ENCODE data around the gene AGAP1. TPM values are rescaled to one million over a fixed set of nuclear protein-coding genes. Genes with fewer than 3 reads are reported as not detected.
A peak's percentile ranks its signal among the peaks of the same experiment; 100 is the strongest.

The AGAP1 gene
- total RNA-seq, 1 donor from 2014 or later, result 39.0 TPM

DNA sequence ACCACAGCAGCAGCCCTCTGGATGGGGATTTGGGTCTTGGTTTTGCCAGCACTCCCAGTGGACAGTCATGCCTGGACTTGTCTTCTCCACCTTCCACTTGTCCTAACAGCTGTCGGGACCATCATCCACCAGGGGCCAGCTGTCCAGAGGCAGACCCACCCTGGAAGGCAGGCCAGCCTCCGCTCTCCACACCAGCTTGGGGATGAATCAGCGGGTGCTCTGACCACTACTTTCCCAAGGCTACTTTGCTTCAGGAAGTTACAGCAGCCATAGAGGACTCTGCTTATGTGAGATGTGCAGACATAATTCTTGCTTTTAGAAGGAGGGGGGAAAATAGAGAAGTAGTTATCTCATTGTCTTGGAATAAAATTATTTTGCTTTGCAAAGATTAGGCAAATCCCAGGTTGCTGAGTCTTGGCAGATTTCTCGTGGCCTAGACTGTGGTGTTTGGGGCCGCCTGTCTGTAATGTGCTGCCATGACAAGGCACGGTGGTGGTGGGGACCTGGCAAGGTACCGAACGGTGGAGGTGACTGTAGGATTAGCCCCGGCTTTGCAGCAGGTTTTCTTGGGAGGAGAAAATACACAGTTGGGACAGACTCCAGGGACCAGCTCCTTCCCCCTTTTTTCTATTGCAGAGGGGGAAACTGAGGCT is 148.7 kb downstream of the AGAP1 start:
- Mint-ChIP-seq H3K9me3 (ENCODE audit: low read depth) (no peaks in the 10 kb centered on the region), H3K36me3 (ENCODE audit: low read depth) (no peaks in the 10 kb centered on the region), H3K27ac (ENCODE audit: unreplicated experiment) (peak overlapping the region; percentile 85), H3K27me3 (ENCODE audit: low read depth) (no peaks in the 10 kb centered on the region), H3K4me3 (ENCODE audit: unreplicated experiment) (no peak overlapping the region), H3K4me1 (ENCODE audit: low read depth) (peaks cover 45% of the 10 kb centered on the region)
- TF ChIP-seq, protein P1, sequence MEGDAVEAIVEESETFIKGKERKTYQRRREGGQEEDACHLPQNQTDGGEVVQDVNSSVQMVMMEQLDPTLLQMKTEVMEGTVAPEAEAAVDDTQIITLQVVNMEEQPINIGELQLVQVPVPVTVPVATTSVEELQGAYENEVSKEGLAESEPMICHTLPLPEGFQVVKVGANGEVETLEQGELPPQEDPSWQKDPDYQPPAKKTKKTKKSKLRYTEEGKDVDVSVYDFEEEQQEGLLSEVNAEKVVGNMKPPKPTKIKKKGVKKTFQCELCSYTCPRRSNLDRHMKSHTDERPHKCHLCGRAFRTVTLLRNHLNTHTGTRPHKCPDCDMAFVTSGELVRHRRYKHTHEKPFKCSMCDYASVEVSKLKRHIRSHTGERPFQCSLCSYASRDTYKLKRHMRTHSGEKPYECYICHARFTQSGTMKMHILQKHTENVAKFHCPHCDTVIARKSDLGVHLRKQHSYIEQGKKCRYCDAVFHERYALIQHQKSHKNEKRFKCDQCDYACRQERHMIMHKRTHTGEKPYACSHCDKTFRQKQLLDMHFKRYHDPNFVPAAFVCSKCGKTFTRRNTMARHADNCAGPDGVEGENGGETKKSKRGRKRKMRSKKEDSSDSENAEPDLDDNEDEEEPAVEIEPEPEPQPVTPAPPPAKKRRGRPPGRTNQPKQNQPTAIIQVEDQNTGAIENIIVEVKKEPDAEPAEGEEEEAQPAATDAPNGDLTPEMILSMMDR (IDR thresholded peaks at IDR 0.05), result peak; percentile 37
- no peak for DNase-seq (ENCODE audit: low spot score)

DNA sequence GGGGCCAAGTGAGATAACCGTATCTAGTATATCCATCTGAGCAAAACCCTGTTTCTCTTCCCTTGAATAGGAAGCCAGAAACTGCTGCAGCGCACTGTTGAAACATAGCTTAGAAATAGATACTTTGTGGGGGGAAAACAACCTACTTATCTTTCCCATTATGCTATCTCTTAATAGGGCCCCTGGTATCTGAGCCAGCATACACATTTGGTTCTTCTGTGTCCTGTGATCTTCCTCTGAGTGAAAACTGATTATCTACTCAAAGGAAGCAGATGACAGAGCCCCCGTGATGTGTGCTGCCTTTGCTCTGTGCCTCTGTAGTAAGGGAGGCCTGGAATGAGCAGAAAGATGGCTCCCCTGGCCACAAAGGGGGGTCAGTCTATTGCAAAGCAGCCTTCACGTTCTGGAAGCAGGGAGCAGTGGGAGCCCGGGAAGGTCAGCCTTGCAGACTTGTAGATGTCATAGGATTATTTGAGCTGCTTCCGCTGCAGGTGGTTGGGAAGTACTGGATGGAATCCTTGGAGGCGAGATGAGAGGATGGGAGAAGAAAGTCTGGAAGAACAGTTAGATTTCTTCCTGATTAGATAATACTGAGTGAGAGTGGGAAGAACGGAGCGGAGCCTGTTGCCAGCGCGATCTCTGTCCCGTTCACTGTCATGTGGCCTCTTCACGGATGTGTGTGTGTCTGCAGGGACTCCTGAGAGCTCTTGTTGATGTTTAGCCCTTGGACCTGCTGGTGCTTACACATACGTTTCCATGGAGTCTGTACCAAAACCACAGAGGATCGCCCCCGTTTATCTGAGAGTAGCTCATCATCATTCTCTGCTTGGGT is 150.1 kb downstream of the AGAP1 start:
- H3K36me3 Mint-ChIP-seq (ENCODE audit: low read depth), result no peaks in the 10 kb centered on the region
- peaks cover 41% of the 10 kb centered on the region for H3K4me1 Mint-ChIP-seq (ENCODE audit: low read depth)
- no peak overlapping the region for H3K27ac Mint-ChIP-seq (ENCODE audit: unreplicated experiment)
- H3K9me3 Mint-ChIP-seq (ENCODE audit: low read depth), result no peaks in the 10 kb centered on the region
- no peak for DNase-seq (ENCODE audit: low spot score)
- no peak overlapping the region for H3K4me3 Mint-ChIP-seq (ENCODE audit: unreplicated experiment)
- H3K27me3 Mint-ChIP-seq (ENCODE audit: low read depth), result no peaks in the 10 kb centered on the region
- TF ChIP-seq, protein P1 (IDR thresholded peaks at IDR 0.05), result no peak

DNA sequence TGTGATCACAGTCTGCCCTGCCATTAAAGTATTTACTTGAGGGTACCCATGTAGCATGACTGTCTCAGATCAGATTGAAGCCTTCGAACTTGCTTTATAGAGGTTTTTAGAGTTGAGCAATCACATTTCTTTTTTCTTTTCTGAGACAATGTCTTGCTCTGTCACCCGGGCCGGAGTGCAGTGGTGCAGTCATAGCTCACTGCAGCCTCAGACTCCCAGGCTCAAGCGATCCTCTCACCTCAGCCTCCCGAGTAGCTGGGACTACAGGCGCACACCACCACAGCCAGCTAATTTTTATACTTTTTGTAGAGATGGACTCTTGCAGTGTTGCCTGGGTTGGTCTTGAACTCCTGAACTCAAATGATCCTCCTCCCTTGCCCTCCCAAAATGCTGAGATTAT is 153.4 kb downstream of the AGAP1 start:
- DNase-seq (ENCODE audit: low spot score), result no peak
- Mint-ChIP-seq H3K27ac (ENCODE audit: unreplicated experiment) (no peak overlapping the region), H3K4me3 (ENCODE audit: unreplicated experiment) (no peak overlapping the region), H3K27me3 (ENCODE audit: low read depth) (no peaks in the 10 kb centered on the region), H3K4me1 (ENCODE audit: low read depth) (peaks cover 11% of the 10 kb centered on the region), H3K9me3 (ENCODE audit: low read depth) (no peaks in the 10 kb centered on the region), H3K36me3 (ENCODE audit: low read depth) (peaks cover 2% of the 10 kb centered on the region)
- TF ChIP-seq, protein P1 (IDR thresholded peaks at IDR 0.05), result no peak

DNA sequence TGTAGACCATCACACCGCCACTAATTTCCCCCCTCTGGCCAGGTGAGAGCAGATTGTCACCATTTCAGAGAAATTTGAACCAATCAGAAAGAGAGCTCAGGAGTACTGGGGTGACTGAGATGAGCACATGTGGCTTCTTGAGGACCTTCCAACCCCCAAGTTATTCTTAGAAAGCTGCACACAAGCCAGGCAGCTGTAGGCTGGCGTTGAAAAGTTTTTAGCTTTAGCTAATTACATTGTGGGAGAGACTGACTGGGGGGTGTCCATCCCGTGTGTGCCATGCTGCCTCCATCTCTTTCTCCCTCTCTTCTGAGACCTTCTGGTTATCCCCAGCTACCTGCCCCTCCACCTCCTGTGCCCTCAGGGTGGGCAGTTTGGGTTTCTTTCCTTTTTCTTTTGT is 154.0 kb downstream of the AGAP1 start:
- Mint-ChIP-seq H3K27me3 (ENCODE audit: low read depth) (no peaks in the 10 kb centered on the region), H3K4me1 (ENCODE audit: low read depth) (peaks cover 4% of the 10 kb centered on the region), H3K4me3 (ENCODE audit: unreplicated experiment) (no peak overlapping the region), H3K27ac (ENCODE audit: unreplicated experiment) (no peak overlapping the region), H3K9me3 (ENCODE audit: low read depth) (no peaks in the 10 kb centered on the region), H3K36me3 (ENCODE audit: low read depth) (peaks cover 2% of the 10 kb centered on the region)
- DNase-seq (ENCODE audit: low spot score), result no peak
- TF ChIP-seq, protein P1 (IDR thresholded peaks at IDR 0.05), result no peak

DNA sequence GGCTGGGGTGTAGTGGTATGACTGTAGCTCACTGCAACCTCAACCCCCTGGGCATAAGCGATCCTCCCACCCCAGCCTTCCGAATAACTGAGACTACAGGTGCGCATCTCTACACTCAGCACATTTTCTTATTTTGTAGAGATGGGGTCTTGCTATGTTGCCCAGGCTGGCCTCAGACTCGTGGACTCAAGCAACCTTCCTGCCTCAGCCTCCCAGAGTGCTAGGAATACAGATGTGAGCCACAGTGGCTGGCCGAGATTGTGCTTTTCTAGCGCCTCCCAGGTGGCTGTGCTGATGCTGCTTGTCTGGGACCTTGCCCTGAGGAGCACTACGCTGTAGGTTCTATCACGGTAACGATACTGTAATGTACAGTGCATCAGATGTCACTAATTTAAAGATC is 155.6 kb downstream of the AGAP1 start:
- no peak overlapping the region for H3K27ac Mint-ChIP-seq (ENCODE audit: unreplicated experiment)
- peaks cover 2% of the 10 kb centered on the region for H3K36me3 Mint-ChIP-seq (ENCODE audit: low read depth)

More for the DNA sequence above, 155.6 kb downstream of the AGAP1 start:
- Mint-ChIP-seq H3K27me3 (ENCODE audit: low read depth) (no peaks in the 10 kb centered on the region), H3K9me3 (ENCODE audit: low read depth) (no peaks in the 10 kb centered on the region), H3K4me1 (ENCODE audit: low read depth) (peaks cover 10% of the 10 kb centered on the region), H3K4me3 (ENCODE audit: unreplicated experiment) (no peak overlapping the region)
- TF ChIP-seq, protein P1 (IDR thresholded peaks at IDR 0.05), result no peak
- no peak for DNase-seq (ENCODE audit: low spot score)
